DOHH2 (cell line): ENCODE measurements around the gene KHNYN.

Source experiments
- EZH2phosphoT487 ChIP-seq: fragments of 200-600 bp; sonication (generic); IDR thresholded peaks from 2 replicates; pipeline ENCODE4 v1.6.1; 2017; ENCODE audit warnings: borderline replicate concordance, mild to moderate bottlenecking, antibody characterized with exemption, low read length, moderate library complexity, mixed read lengths
- TF ChIP-seq, protein P1 (sequence below): fragments of 200-600 bp; sonication (generic); IDR thresholded peaks from one replicate; pipeline ENCODE4 v1.5.1; 2014; ENCODE audit warnings: antibody characterized with exemption, mild to moderate bottlenecking, low read depth, low read length; ENCODE audit not compliant: poor library complexity, severe bottlenecking

GRCh38 chr14:24435998-24436354 lies 6.2 kb downstream of the KHNYN start:
- TF ChIP-seq, protein P1, sequence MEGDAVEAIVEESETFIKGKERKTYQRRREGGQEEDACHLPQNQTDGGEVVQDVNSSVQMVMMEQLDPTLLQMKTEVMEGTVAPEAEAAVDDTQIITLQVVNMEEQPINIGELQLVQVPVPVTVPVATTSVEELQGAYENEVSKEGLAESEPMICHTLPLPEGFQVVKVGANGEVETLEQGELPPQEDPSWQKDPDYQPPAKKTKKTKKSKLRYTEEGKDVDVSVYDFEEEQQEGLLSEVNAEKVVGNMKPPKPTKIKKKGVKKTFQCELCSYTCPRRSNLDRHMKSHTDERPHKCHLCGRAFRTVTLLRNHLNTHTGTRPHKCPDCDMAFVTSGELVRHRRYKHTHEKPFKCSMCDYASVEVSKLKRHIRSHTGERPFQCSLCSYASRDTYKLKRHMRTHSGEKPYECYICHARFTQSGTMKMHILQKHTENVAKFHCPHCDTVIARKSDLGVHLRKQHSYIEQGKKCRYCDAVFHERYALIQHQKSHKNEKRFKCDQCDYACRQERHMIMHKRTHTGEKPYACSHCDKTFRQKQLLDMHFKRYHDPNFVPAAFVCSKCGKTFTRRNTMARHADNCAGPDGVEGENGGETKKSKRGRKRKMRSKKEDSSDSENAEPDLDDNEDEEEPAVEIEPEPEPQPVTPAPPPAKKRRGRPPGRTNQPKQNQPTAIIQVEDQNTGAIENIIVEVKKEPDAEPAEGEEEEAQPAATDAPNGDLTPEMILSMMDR, result no peak
- TF ChIP-seq EZH2phosphoT487, result no peak
